ENCODE results near the gene MYLK2.

GRCh38 chr20:31869942-31870725 is 51.0 kb downstream of the MYLK2 start, which contains the start of the genes DUSP15 and TTLL9:
- TF ChIP-seq GATA2 (IDR thresholded peaks at IDR 0.05; ENCODE audit: low read depth, low read length) = no peak
- no peak for TF ChIP-seq GATA3 (IDR thresholded peaks at IDR 0.05; ENCODE audit: low read depth, low read length)

Measured in SH-SY5Y (cell line).